Sigmoid colon (tissue), 7 donors: ENCODE results near the gene TCERG1L. TPM values are rescaled to one million over a fixed set of nuclear protein-coding genes. Genes with fewer than 3 reads are reported as not detected.
"Not testable (repeated sequence)": the region's sequence is repeated elsewhere in the genome, so short reads cannot be mapped to it uniquely, and the experiment has no call there.

Experiments
- DNase-seq: peaks from one replicate; pipeline ENCODE4 v3.0.0-alpha.2; 2019
- H3K27ac ChIP-seq, 4 donors: fragments of 200-600 bp; sonication (generic); one replicate each; pipeline ENCODE4 v1.5.1; 2016 to 2019; ENCODE audit warnings: mild to moderate bottlenecking in 1 of 4
- H3K27me3 ChIP-seq, 3 donors: fragments of 200-600 bp; sonication (generic); one replicate each; pipeline ENCODE4 v1.5.1; 2019; ENCODE audit warnings: mild to moderate bottlenecking in 1 of 3
- H3K36me3 ChIP-seq, 4 donors: fragments of 200-600 bp; sonication (generic); one replicate each; pipeline ENCODE4 v1.5.1; 2016 to 2019
- H3K4me1 ChIP-seq, 4 donors: fragments of 200-600 bp; sonication (generic); one replicate each; pipeline ENCODE4 v1.5.1; 2017 to 2019
- H3K4me3 ChIP-seq, 4 donors: fragments of 200-600 bp; sonication (generic); one replicate each; pipeline ENCODE4 v1.5.1; 2017 to 2019; ENCODE audit warnings: mild to moderate bottlenecking in 2 of 4, moderate library complexity in 1 of 4
- H3K9me3 ChIP-seq, 4 donors: fragments of 200-600 bp in 3 of 4; sonication (generic) in 3 of 4; one replicate each; pipeline versions ENCODE4 v1.5.1 to v1.6.1; 2013 to 2019
- EP300 ChIP-seq, 4 donors: sonication (generic); formaldehyde crosslinking; IDR thresholded peaks; one replicate each; pipeline ENCODE4 v1.6.1; 2017; ENCODE audit warnings: antibody characterized with exemption in 4 of 4
- POLR2A ChIP-seq, 2 donors: fragments of 450-650 bp; IDR thresholded peaks; one replicate each; pipeline ENCODE4 v1.6.1; 2016; ENCODE audit warnings: antibody characterized with exemption in 2 of 2, mild to moderate bottlenecking in 2 of 2, moderate library complexity in 2 of 2
- POLR2AphosphoS5 ChIP-seq, 4 donors: sonication (generic); formaldehyde crosslinking; IDR thresholded peaks; one replicate each; pipeline ENCODE4 v1.6.1; 2017; ENCODE audit warnings: antibody characterized with exemption in 4 of 4
- WGBS, 2 donors: extraction: QIAGEN DNeasy Blood & Tissue Kit; methylation state at CpG; one replicate each; pipeline ENCODE4 v1.1.7; 2013; 5-methylcytosine and 5-hydroxymethylcytosine counted together
- intact Hi-C: fragments of 100-400 bp; cut with DNase I; formaldehyde crosslinking; loops from one replicate; pipeline ENCODE4 v1.15.1; 2023
- polyA plus RNA-seq, 3 donors: library from polyadenylated mRNA; stranded (reverse); fragments of 200-250 nt; gene quantifications; one replicate each; pipeline ENCODE4 v1.2.3, GENCODE V29; 2013
- total RNA-seq, 4 donors: library from RNA; depleted of rRNA; stranded (reverse); fragments of >200 nt; gene quantifications; one replicate each; pipeline ENCODE4 v1.1.0, GENCODE V29; 2016
- TF ChIP-seq, protein P1 (sequence below), 4 experiments: fragments of 450-650 bp in 3 of 4; fragments of 200-600 bp in 1 of 4; IDR thresholded peaks; one replicate each; pipeline ENCODE4 v1.5.1; 2016 to 2019; ENCODE audit warnings: antibody characterized with exemption in 4 of 4, mild to moderate bottlenecking in 3 of 4, moderate library complexity in 2 of 4
- donor health status: healthy with polysubstance abuse.
- donor health status: Bipolar disorder and iron deficiency.
- donor health status: healthy.

Gene TCERG1L
- total and polyA plus RNA-seq, 7 donors: under 0.01 to 0.55 (median 0.10) TPM; not detected in 4

DNA sequence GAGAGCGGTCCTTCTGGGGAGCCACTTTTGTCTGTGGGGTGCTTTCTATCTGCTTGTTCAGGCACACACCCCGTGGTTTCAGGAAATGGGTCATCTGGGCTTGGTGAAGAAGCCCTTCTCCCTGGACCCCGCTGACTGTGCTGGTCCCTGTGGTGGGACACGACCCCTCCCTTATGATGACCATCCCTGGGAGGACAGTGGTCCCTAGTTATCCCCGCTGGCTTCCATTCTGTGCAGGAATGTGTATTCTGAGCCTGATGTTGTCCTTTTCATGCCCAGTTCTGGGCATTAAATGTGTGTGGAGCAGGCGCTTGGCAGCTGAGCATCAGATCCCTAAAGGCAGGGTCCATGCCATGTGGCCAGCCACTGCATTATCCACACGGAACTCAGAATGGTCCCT, 71.6 kb downstream of the TCERG1L start:
- WGBS, 2 donors: 73 to 84% methylated on average over 7 of the region's 7 CpGs
- no peaks in the 10 kb centered on the region for H3K36me3 ChIP-seq
- TF ChIP-seq, protein P1, sequence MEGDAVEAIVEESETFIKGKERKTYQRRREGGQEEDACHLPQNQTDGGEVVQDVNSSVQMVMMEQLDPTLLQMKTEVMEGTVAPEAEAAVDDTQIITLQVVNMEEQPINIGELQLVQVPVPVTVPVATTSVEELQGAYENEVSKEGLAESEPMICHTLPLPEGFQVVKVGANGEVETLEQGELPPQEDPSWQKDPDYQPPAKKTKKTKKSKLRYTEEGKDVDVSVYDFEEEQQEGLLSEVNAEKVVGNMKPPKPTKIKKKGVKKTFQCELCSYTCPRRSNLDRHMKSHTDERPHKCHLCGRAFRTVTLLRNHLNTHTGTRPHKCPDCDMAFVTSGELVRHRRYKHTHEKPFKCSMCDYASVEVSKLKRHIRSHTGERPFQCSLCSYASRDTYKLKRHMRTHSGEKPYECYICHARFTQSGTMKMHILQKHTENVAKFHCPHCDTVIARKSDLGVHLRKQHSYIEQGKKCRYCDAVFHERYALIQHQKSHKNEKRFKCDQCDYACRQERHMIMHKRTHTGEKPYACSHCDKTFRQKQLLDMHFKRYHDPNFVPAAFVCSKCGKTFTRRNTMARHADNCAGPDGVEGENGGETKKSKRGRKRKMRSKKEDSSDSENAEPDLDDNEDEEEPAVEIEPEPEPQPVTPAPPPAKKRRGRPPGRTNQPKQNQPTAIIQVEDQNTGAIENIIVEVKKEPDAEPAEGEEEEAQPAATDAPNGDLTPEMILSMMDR (IDR thresholded peaks at IDR 0.05): no peak
- TF ChIP-seq EP300 (IDR thresholded peaks at IDR 0.05): no peak
- no peak for TF ChIP-seq POLR2AphosphoS5 (IDR thresholded peaks at IDR 0.05)
- TF ChIP-seq POLR2A (IDR thresholded peaks at IDR 0.05): no peak
- H3K27ac ChIP-seq: no peak overlapping the region
- H3K4me3 ChIP-seq: no peak overlapping the region
- DNase-seq: no peak
- no peaks in the 10 kb centered on the region for H3K9me3 ChIP-seq
- intact Hi-C loops: no loop called here
- no peaks in the 10 kb centered on the region for H3K4me1 ChIP-seq
- H3K27me3 ChIP-seq: peaks cover 2 to 35% (median 3%) of the 10 kb centered on the region in 3 donors

DNA sequence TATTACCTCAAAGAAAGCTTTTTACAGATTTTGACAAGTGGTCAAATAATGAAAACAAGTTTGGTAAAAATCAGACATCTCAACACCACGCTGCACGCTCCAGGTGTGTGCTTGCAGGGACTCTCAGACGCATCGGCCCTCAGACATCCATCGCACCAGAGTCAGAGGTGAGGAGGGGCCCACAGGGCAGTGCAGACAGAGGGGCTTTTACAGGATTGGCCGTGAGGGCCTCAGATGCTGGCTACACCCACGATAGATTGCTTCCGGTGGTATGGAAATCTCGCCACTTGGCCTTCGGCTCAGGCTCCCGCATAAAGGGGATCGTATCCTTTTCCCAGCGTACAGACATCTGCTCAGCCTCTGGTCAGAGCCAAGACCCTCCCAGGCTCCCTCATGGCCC, 72.1 kb downstream of the TCERG1L start:
- no peak for DNase-seq
- TF ChIP-seq, protein P1 (IDR thresholded peaks at IDR 0.05): no peak
- no peak for TF ChIP-seq EP300 (IDR thresholded peaks at IDR 0.05)
- TF ChIP-seq POLR2AphosphoS5 (IDR thresholded peaks at IDR 0.05): no peak
- TF ChIP-seq POLR2A (IDR thresholded peaks at IDR 0.05): no peak

DNA sequence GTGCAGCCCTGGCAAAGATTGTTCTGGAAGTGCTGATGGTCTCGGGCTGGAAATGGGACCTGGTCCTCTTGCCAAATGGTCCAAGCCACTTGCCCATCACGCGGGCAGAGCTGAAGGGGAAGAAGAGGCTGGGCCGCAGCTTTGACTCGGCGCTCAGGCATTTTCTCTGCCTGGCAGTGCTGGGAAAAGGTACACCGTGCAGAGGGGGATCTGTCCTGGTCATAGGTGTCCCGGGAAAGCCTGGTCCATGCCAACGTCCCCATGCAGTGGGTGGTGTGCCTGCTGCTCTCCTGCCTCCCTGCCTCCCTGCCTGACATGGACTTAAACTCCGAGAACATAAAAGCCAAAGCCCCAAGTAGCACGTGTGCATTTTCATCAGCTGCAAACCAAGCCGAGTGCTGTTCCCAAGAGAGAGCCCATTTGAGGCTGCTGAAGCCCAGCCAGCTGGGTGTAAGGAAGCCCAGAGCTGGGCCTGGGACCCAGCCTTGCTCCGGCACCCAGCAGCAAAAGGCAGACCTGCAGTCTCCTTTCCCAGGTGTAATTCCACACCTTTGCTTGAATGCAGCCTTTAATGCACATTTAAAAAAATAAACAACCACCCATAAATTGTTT, 72.7 kb downstream of the TCERG1L start:
- H3K27ac ChIP-seq: no peak overlapping the region
- DNase-seq: no peak
- 81 to 82% methylated on average over 13 of the region's 13 CpGs for WGBS, 2 donors
- H3K4me1 ChIP-seq: no peaks in the 10 kb centered on the region
- H3K27me3 ChIP-seq: peaks cover 2 to 28% (median 3%) of the 10 kb centered on the region in 3 donors
- no peak overlapping the region for H3K4me3 ChIP-seq
- H3K36me3 ChIP-seq: no peaks in the 10 kb centered on the region
- no peaks in the 10 kb centered on the region for H3K9me3 ChIP-seq
- intact Hi-C loops: no loop called here
- TF ChIP-seq EP300 (IDR thresholded peaks at IDR 0.05): no peak
- TF ChIP-seq, protein P1 (IDR thresholded peaks at IDR 0.05): no peak
- no peak for TF ChIP-seq POLR2AphosphoS5 (IDR thresholded peaks at IDR 0.05)
- TF ChIP-seq POLR2A (IDR thresholded peaks at IDR 0.05): no peak

More for the DNA sequence above, 72.1 kb downstream of the TCERG1L start:
- no peaks in the 10 kb centered on the region for H3K9me3 ChIP-seq
- 54 to 74% methylated on average over 13 of the region's 13 CpGs for WGBS, 2 donors
- no peaks in the 10 kb centered on the region for H3K36me3 ChIP-seq
- intact Hi-C loops: no loop called here
- H3K27ac ChIP-seq: no peak overlapping the region
- H3K4me1 ChIP-seq: no peaks in the 10 kb centered on the region
- H3K27me3 ChIP-seq: peaks cover 2 to 30% (median 3%) of the 10 kb centered on the region in 3 donors
- H3K4me3 ChIP-seq: no peak overlapping the region

DNA sequence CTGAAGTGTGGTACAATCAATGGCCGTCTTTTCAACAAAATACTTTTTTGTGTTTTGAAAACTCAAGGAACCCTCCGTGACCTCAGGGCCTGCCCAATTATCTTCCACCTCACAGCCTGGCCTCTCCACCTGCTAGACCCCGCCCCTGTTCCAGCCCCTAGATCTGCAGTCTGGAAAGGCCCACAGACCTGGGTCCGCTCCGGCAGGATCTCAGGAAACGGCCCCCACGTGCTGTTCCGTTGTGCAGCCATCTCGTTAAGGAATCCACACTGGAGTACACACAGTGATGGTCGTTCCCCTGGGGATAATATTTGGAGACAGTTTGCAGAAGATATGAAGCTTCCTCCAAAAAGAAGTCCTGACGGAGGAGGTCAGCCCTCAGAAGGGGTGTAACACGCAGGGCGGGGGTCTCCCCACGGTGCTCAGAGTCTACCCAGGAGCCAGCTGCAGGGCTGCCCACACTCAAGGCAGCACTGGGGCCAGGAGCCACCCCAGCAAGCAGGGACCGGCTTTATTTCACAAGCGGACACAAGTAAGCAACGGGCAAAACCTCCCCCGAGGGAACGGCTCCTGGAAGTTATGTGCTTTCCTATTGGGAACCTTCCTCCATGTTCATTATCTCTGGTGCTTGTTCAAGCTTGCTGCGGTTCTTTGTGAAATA, 73.4 kb downstream of the TCERG1L start:
- Histone ChIP-seq H3K36me3 (no peaks in the 10 kb centered on the region), H3K27me3 (peaks cover 2 to 26% (median 3%) of the 10 kb centered on the region in 3 donors), H3K27ac (no peak overlapping the region), H3K4me3 (no peak overlapping the region), H3K9me3 (no peaks in the 10 kb centered on the region), H3K4me1 (no peaks in the 10 kb centered on the region)
- TF ChIP-seq POLR2AphosphoS5 (IDR thresholded peaks at IDR 0.05): no peak
- no peak for DNase-seq
- intact Hi-C loops: no loop called here
- WGBS, 2 donors: 84 to 87% methylated on average over 20 of the region's 20 CpGs

DNA sequence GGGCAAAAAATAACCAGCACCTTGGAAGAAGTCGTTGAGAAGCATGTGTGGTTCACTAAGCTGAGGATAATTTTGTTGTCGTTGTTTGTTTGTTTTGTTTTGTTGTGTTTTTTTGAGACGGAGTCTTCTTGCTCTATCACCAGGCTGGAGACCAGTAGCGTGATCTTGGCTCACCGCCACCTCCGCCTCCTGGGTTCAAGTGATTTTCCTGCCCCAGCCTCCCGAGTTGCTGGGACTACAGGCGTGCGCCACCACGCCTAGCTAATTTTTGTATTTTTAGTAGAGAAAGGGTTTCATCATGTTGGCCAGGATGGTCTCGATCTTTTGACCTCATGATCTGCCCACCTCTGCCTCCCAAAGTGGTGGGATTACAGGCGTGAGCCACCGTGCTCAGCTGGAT, 76.9 kb downstream of the TCERG1L start:
- H3K9me3 ChIP-seq, H3K36me3 ChIP-seq, DNase-seq, intact Hi-C loops, H3K4me3 ChIP-seq, H3K27ac ChIP-seq, H3K4me1 ChIP-seq: not testable (repeated sequence)
- peaks cover 0 to 11% (median 3%) of the 10 kb centered on the region in 3 donors for H3K27me3 ChIP-seq
- 87 to 92% methylated on average over 13 of the region's 13 CpGs for WGBS, 2 donors
